Mesenchymal stem cell (in vitro differentiated cells and primary cell): ENCODE results near the gene CDK3.

Experiments used
- DNase-seq: peaks from one replicate; pipeline ENCODE4 v3.0.0-alpha.2; 2013
- H2AFZ ChIP-seq: one replicate; pipeline ENCODE4 v1.6.1; 2013; ENCODE audit warnings: low read depth, mild to moderate bottlenecking, control low read depth, inconsistent platforms, low read length, moderate library complexity
- H2AK5ac ChIP-seq: 2 replicates; pipeline ENCODE4 v1.6.1; 2013; ENCODE audit warnings: low read length, moderate library complexity, mild to moderate bottlenecking, inconsistent platforms; ENCODE audit not compliant: severe bottlenecking
- H2BK120ac ChIP-seq: one replicate; pipeline ENCODE4 v1.6.1; 2013; ENCODE audit warnings: low read depth, mild to moderate bottlenecking, inconsistent platforms, low read length, moderate library complexity
- H2BK12ac ChIP-seq, 2 experiments: one replicate each; pipeline ENCODE4 v1.6.1; 2013; ENCODE audit warnings: inconsistent platforms in 2 of 2, low read length in 2 of 2, mild to moderate bottlenecking in 2 of 2, moderate library complexity in 2 of 2, control low read depth in 1 of 2
- H2BK15ac ChIP-seq: one replicate; pipeline ENCODE4 v1.6.1; 2013; ENCODE audit warnings: mild to moderate bottlenecking, low read depth, inconsistent platforms; ENCODE audit not compliant: poor library complexity, severe bottlenecking
- H2BK5ac ChIP-seq: 2 replicates; pipeline ENCODE4 v1.6.1; 2013; ENCODE audit warnings: low read depth, mild to moderate bottlenecking, low read length, control low read depth, inconsistent platforms; ENCODE audit not compliant: poor library complexity, severe bottlenecking
- H3K14ac ChIP-seq, 2 experiments: one replicate each; pipeline ENCODE4 v1.6.1; 2013; ENCODE audit warnings: inconsistent platforms in 2 of 2, low read length in 2 of 2, control low read depth in 1 of 2, mild to moderate bottlenecking in 1 of 2, moderate library complexity in 1 of 2
- H3K18ac ChIP-seq, 2 experiments: one replicate each; pipeline ENCODE4 v1.6.1; 2013; ENCODE audit warnings: inconsistent platforms in 2 of 2, low read length in 2 of 2, control low read depth in 1 of 2, low read depth in 1 of 2, mild to moderate bottlenecking in 1 of 2
- H3K23ac ChIP-seq, 2 experiments: one replicate each; pipeline ENCODE4 v1.6.1; 2013; ENCODE audit warnings: inconsistent platforms in 2 of 2, low read length in 2 of 2, mild to moderate bottlenecking in 2 of 2, moderate library complexity in 2 of 2, control low read depth in 1 of 2
- H3K27ac ChIP-seq: 2 replicates; pipeline ENCODE4 v1.5.1; 2013; ENCODE audit warnings: mild to moderate bottlenecking, moderate library complexity, low read length, control low read depth, inconsistent platforms; ENCODE audit not compliant: poor library complexity, severe bottlenecking
- H3K27me3 ChIP-seq, 2 experiments: 2 replicates each; pipeline versions ENCODE4 v1.6.1 to v1.7.0; 2013; ENCODE audit warnings: low read length in 2 of 2, mild to moderate bottlenecking in 2 of 2, moderate library complexity in 2 of 2, control low read depth in 1 of 2, inconsistent platforms in 1 of 2; ENCODE audit not compliant: control insufficient read depth in 1 of 2, insufficient read depth in 1 of 2
- H3K36me3 ChIP-seq, 2 experiments: 2 replicates each; pipeline versions ENCODE4 v1.6.1 to v1.7.0; 2013; ENCODE audit warnings: low read length in 2 of 2, control low read depth in 1 of 2, inconsistent platforms in 1 of 2, low read depth in 1 of 2, mild to moderate bottlenecking in 1 of 2; ENCODE audit not compliant: insufficient read depth in 2 of 2, control insufficient read depth in 1 of 2
- H3K4ac ChIP-seq, 2 experiments: one replicate each; pipeline ENCODE4 v1.6.1; 2013; ENCODE audit warnings: inconsistent platforms in 2 of 2, low read length in 2 of 2, mild to moderate bottlenecking in 2 of 2, moderate library complexity in 2 of 2, control low read depth in 1 of 2, low read depth in 1 of 2
- H3K4me1 ChIP-seq: 2 replicates; pipeline ENCODE4 v1.6.1; 2013; ENCODE audit warnings: low read depth, low read length, control low read depth; ENCODE audit not compliant: control insufficient read depth, insufficient read depth
- H3K4me2 ChIP-seq: 2 replicates; pipeline ENCODE4 v1.6.1; 2013; ENCODE audit warnings: low read length, mild to moderate bottlenecking, inconsistent platforms; ENCODE audit not compliant: poor library complexity, severe bottlenecking
- H3K4me3 ChIP-seq, 2 experiments: 2 replicates each; pipeline versions ENCODE4 v1.5.1 to v1.7.0; 2013; ENCODE audit warnings: low read length in 2 of 2, mild to moderate bottlenecking in 2 of 2, control low read depth in 1 of 2, low read depth in 1 of 2; ENCODE audit not compliant: insufficient read depth in 1 of 2
- H3K79me1 ChIP-seq: replicated peaks from 2 replicates; pipeline ENCODE4 v1.6.1; 2013; ENCODE audit warnings: mild to moderate bottlenecking, control low read depth, low read length, inconsistent platforms; ENCODE audit not compliant: poor library complexity, severe bottlenecking
- H3K9ac ChIP-seq: 2 replicates; pipeline ENCODE4 v1.7.0; 2013; ENCODE audit warnings: mild to moderate bottlenecking, low read length, moderate library complexity
- H3K9me3 ChIP-seq: 2 replicates; pipeline ENCODE4 v1.7.0; 2013; ENCODE audit warnings: mild to moderate bottlenecking, low read length; ENCODE audit not compliant: control insufficient read depth
- H4K8ac ChIP-seq: one replicate; pipeline ENCODE4 v1.6.1; 2013; ENCODE audit warnings: inconsistent platforms, mild to moderate bottlenecking, low read length, moderate library complexity
- H4K91ac ChIP-seq: one replicate; pipeline ENCODE4 v1.6.1; 2013; ENCODE audit warnings: mild to moderate bottlenecking, low read length, inconsistent platforms
- WGBS: methylation state at CpG from one replicate; pipeline ENCODE4 v1.1.7; 2013; ENCODE audit warnings: mixed read lengths; 5-methylcytosine and 5-hydroxymethylcytosine counted together

Gene CDK3

DNA sequence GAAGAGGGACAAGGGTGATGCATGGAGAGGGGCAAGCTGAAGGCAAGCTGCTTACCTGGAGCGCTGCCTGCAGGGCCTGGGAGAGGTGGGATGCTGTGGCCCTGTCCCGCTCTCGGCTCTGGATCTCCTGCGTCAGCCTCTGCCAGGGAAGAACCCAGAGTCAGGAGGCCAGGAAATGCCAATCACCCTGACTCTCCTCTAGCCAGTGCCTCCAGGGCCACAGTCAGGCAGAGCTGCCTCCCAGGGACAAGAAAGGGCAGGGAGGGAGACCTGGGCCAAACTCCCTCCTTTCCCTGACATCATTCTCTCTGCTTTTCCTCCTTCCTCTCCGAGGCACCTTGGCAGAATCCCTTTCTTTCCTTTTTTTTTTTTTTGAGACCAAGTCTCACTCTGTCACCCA is 11.3 kb downstream of the CDK3 start:
- Histone ChIP-seq H3K9ac (no peak overlapping the region), H3K14ac (no peak overlapping the region), H3K23ac (no peak overlapping the region), H2BK15ac (no peak overlapping the region), H3K4ac (no peak overlapping the region), H3K36me3 (peaks cover 0 to 7% of the 10 kb centered on the region in 2 experiments), H2AK5ac (no peak overlapping the region), H4K91ac (peak overlapping the region; percentile 25), H3K27me3 (peaks cover 0 to 46% of the 10 kb centered on the region in 2 experiments), H3K4me2 (no peak overlapping the region), H3K4me3 (no peak overlapping the region), H3K4me1 (peaks cover 13% of the 10 kb centered on the region), H3K27ac (no peak overlapping the region), H2BK12ac (no peak overlapping the region), H2AFZ (no peak overlapping the region), H2BK120ac (no peak overlapping the region), H4K8ac (no peak overlapping the region), H2BK5ac (no peak overlapping the region), H3K9me3 (no peaks in the 10 kb centered on the region), H3K18ac (no peak overlapping the region), H3K79me1 (no peaks in the 10 kb centered on the region)
- no peak for DNase-seq
- 86% methylated on average over 5 of the region's 5 CpGs for WGBS

DNA sequence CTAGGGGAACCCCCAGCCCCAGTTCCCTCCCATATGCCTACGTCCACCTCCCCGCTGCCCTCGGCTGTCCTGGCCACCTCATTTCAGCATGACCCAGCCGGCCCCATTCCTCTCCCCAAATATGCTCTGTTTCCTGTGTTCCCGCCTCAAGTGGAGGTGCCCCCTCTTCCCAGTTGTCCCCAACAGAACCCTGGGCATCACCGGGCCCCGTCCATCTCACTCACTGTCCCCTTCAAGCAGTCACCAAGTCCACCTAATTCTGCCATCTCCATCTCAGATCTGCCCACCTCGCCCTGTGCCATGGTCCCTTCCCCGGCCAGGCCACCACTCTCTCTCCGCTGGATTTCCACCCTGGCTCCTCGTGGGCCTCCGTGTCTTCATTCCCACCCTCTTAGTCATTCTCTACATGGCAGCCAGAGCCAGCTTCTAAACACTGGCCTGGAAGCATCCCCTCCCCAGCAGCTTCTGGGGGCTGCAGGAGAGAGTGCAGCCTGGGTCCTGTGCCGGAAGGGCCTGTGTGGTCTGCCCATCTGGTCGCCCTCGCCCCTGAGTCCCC is 12.8 kb downstream of the CDK3 start:
- Histone ChIP-seq H3K9me3 (no peaks in the 10 kb centered on the region), H3K18ac (no peak overlapping the region), H3K4ac (no peak overlapping the region), H3K79me1 (no peaks in the 10 kb centered on the region), H3K9ac (no peak overlapping the region), H3K27me3 (peaks cover 0 to 56% of the 10 kb centered on the region in 2 experiments), H3K23ac (no peak overlapping the region), H2BK15ac (no peak overlapping the region), H2AFZ (no peak overlapping the region), H2BK5ac (no peak overlapping the region), H2BK120ac (no peak overlapping the region), H3K4me1 (peaks cover 13% of the 10 kb centered on the region), H3K36me3 (peaks cover 0 to under 1% of the 10 kb centered on the region in 2 experiments), H3K14ac (no peak overlapping the region), H2BK12ac (no peak overlapping the region), H2AK5ac (peak overlapping the region; percentile 1), H4K91ac (peak overlapping the region; percentile 43), H4K8ac (no peak overlapping the region), H3K4me3 (no peak overlapping the region), H3K4me2 (no peak overlapping the region), H3K27ac (no peak overlapping the region)
- WGBS, result 69% methylated on average over 15 of the region's 15 CpGs
- peak; percentile 4 for DNase-seq

DNA sequence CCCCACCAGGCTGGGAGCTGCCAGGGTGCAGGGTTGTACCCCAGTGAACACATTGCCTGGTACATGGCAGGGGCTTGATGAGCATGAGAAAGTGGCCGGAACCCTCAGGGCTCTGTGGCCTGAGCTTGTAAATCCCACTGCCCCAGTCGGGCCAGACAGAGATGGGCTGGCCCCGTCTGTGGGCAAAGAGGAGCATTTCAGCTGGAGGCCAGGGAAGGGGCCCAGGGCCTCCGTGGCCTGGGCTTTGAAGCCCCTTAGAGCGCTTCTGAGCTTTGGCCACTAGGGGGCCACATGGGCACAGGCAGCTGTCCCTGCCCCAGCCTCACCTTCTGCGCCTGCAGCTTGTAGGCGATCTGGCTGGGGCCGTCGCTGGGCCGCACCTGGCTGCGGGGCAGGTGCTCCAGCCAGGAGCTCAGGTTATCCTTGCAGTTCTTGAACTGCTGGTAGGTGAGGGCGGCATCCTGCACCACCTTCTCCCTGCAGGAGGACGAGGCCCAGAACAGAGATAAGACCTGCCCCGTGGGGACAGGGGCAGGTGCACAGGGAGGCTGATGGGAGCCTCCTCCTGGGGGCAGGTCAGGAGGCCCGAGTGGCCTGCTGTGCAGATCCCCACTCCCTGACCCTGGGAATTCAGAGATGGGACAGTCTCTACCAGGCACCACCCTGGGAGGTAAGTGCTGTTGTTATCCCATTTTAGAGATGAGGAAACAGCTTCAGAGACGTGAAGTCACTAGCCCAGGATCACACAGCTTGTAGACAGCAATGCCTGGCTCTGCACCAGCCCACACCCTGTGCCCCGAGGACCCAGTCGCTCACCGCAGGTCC is 13.7 kb downstream of the CDK3 start:
- H2BK15ac ChIP-seq, result no peak overlapping the region
- H3K9ac ChIP-seq, result no peak overlapping the region
- no peak overlapping the region for H3K4me3 ChIP-seq
- H3K9me3 ChIP-seq, result no peaks in the 10 kb centered on the region
- H3K14ac ChIP-seq, result peak overlapping the region in 1 of 2 experiments; percentile 57
- no peak overlapping the region for H2AFZ ChIP-seq
- H3K18ac ChIP-seq, result no peak overlapping the region
- no peak overlapping the region for H2BK120ac ChIP-seq
- H3K36me3 ChIP-seq, result no peaks in the 10 kb centered on the region
- peak; percentile 68 for DNase-seq
- H3K4ac ChIP-seq, result no peak overlapping the region
- H3K4me1 ChIP-seq, result peaks cover 18% of the 10 kb centered on the region
- H2BK12ac ChIP-seq, result peak overlapping the region in 1 of 2 experiments; percentile 8
- no peak overlapping the region for H4K91ac ChIP-seq
- H4K8ac ChIP-seq, result peak overlapping the region; percentile 80
- H3K27me3 ChIP-seq, result peaks cover 0 to 63% of the 10 kb centered on the region in 2 experiments
- no peak overlapping the region for H3K4me2 ChIP-seq
- H3K79me1 ChIP-seq, result no peaks in the 10 kb centered on the region
- 26% methylated on average over 19 of the region's 19 CpGs for WGBS
- no peak overlapping the region for H2BK5ac ChIP-seq
- H2AK5ac ChIP-seq, result peak overlapping the region; percentile 20
- H3K23ac ChIP-seq, result no peak overlapping the region
- H3K27ac ChIP-seq, result no peak overlapping the region

DNA sequence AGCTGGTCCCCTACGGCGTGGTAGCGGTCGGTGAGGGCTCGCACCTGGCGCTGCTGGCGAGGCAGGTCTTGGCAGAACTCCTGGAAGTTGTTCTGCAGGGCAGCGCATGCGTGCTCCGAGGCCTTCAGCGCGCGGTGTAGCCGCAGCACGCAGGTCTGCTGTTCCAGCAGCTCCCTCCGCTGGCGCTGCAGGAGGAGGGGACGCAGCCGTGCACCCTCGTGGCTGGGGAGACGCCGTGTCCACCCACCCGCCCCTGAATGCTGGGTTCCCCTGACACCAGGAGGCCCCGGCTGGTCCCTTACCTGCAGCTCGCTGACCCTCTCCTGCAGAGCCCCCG is 14.2 kb downstream of the CDK3 start:
- Histone ChIP-seq H2AK5ac (no peak overlapping the region), H2AFZ (no peak overlapping the region), H3K18ac (no peak overlapping the region), H4K8ac (no peak overlapping the region), H3K4ac (no peak overlapping the region), H2BK15ac (no peak overlapping the region), H3K4me2 (no peak overlapping the region), H3K79me1 (no peaks in the 10 kb centered on the region), H2BK120ac (no peak overlapping the region), H3K36me3 (no peaks in the 10 kb centered on the region), H2BK5ac (no peak overlapping the region), H3K9ac (no peak overlapping the region), H4K91ac (no peak overlapping the region), H3K23ac (no peak overlapping the region), H3K4me1 (peaks cover 21% of the 10 kb centered on the region), H2BK12ac (no peak overlapping the region), H3K14ac (no peak overlapping the region), H3K27ac (no peak overlapping the region), H3K4me3 (no peak overlapping the region), H3K27me3 (peaks cover 0 to 64% of the 10 kb centered on the region in 2 experiments), H3K9me3 (no peaks in the 10 kb centered on the region)
- DNase-seq, result no peak
- WGBS, result 88% methylated on average over 26 of the region's 26 CpGs
